ENCODE measurements around the gene HOXA6. TPM values are rescaled to one million over a fixed set of nuclear protein-coding genes. Genes with fewer than 3 reads are reported as not detected.

HOXA6 gene
- not detected in 2 replicates for total RNA-seq (2014; rRNA removed; shearing (Covaris generic))
- polyA plus RNA-seq (2016; fragmentation: Nextera tagmentation; extraction: Ambion mirVana): not detected in 2 replicates
- long read RNA-seq: 0 reads

DNA sequence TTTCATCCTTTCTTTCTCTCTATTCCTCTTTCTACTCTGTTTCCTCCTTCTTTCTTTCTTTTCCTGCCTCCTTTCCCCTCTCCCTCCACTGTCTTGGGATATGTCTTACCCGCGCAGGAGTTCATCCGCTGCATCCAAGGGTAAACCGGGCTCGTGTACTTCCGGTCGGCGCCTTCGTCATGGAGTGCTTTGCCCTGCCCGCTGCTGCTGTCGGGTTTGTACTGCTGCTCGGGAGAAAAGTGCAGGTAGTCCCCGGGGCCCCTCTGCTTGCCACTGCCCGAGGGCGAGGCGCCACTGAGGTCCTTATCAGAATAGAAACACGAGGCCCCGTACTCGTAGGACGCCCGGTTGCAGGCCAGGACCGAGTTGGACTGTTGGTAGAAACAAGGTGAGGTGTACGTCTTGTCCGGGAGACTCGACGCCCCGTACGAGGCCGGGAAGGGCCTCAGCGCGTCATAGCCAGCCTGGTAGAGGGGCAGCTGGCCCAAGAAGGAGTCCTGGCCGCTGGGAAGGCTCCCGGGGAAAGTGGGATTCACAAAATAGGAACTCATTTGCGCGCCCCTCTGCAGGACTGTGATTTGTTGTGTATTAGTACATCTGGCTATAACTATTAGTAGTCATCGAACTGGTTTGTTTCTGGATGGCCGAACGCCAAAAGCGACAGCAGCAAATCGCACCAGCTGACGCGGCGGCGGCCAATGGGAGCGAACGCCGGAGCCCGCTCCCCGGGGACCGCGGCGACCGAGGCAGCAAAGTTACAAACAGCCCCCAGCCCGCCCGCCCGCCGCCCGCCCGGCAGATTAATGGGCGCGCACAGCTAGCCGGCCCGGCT, at the start of gene HOXA6:
HOXA6 (minus strand) TSS at position 576 of the 832 bp plus-strand sequence; CDS start at position 551, 25 bp downstream.
- Histone ChIP-seq H3K27me3 (ENCODE audit: insufficient read depth) (peaks cover 100% of the 10 kb centered on the region), H3K4me2 (peak within 1 kb of the TSS; percentile 71), H3K9me2 (ENCODE audit: insufficient read depth) (no peaks in the 10 kb centered on the region), H3K79me2 (replicated peaks; ENCODE audit: insufficient read depth) (no peaks in the 10 kb centered on the region), H3K4me1 (ENCODE audit: insufficient read depth) (peaks cover 27% of the 10 kb centered on the region), H3K36me3 (ENCODE audit: insufficient read depth) (no peaks in the 10 kb centered on the region), H3K27ac (ENCODE audit: low read depth) (no peak within 1 kb of the TSS), H2AFZ (peak within 1 kb of the TSS; percentile 38; the same call in 1 of the 2 replicates), H3K4me3 (peak within 1 kb of the TSS; percentile 43), H4K20me1 (replicated peaks; ENCODE audit: insufficient read depth) (peaks cover 43% of the 10 kb centered on the region), H3F3A (replicated peaks; ENCODE audit: low read depth) (peaks cover 29% of the 10 kb centered on the region)
- Mint-ChIP-seq H3K27me3 (ENCODE audit: insufficient read depth, low read depth, poor library complexity) (peaks cover 100% of the 10 kb centered on the region), H3K27ac (no peak within 1 kb of the TSS), H3K9me3 (peaks cover 24% of the 10 kb centered on the region), H3K36me3 (ENCODE audit: low read depth) (no peaks in the 10 kb centered on the region), H3K4me3 (peak within 1 kb of the TSS; percentile 62), H3K4me1 (peaks cover 23% of the 10 kb centered on the region)
- no peak for ATAC-seq
- TF ChIP-seq, protein P1, sequence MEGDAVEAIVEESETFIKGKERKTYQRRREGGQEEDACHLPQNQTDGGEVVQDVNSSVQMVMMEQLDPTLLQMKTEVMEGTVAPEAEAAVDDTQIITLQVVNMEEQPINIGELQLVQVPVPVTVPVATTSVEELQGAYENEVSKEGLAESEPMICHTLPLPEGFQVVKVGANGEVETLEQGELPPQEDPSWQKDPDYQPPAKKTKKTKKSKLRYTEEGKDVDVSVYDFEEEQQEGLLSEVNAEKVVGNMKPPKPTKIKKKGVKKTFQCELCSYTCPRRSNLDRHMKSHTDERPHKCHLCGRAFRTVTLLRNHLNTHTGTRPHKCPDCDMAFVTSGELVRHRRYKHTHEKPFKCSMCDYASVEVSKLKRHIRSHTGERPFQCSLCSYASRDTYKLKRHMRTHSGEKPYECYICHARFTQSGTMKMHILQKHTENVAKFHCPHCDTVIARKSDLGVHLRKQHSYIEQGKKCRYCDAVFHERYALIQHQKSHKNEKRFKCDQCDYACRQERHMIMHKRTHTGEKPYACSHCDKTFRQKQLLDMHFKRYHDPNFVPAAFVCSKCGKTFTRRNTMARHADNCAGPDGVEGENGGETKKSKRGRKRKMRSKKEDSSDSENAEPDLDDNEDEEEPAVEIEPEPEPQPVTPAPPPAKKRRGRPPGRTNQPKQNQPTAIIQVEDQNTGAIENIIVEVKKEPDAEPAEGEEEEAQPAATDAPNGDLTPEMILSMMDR (conservative IDR thresholded peaks at IDR 0.05; ENCODE audit: low read depth in 2 of 2): no peak
- TF ChIP-seq STAT1 (IDR thresholded peaks at IDR 0.05; ENCODE audit: unreplicated experiment) (no peak), EZH2 (IDR thresholded peaks at IDR 0.05; ENCODE audit: low read depth, unreplicated experiment) (peak; percentile 99), ZNF114 (CRISPR knock-in tag; IDR thresholded peaks at IDR 0.05) (no peak), POLR2AphosphoS5 (IDR thresholded peaks at IDR 0.05; ENCODE audit: low read depth) (no peak), EZH2phosphoT487 (IDR thresholded peaks at IDR 0.05; ENCODE audit: unreplicated experiment) (peak; percentile 80), ZNF331 (CRISPR knock-in tag; IDR thresholded peaks at IDR 0.05; ENCODE audit: low read depth) (no peak)
- TF ChIP-seq, protein P2, sequence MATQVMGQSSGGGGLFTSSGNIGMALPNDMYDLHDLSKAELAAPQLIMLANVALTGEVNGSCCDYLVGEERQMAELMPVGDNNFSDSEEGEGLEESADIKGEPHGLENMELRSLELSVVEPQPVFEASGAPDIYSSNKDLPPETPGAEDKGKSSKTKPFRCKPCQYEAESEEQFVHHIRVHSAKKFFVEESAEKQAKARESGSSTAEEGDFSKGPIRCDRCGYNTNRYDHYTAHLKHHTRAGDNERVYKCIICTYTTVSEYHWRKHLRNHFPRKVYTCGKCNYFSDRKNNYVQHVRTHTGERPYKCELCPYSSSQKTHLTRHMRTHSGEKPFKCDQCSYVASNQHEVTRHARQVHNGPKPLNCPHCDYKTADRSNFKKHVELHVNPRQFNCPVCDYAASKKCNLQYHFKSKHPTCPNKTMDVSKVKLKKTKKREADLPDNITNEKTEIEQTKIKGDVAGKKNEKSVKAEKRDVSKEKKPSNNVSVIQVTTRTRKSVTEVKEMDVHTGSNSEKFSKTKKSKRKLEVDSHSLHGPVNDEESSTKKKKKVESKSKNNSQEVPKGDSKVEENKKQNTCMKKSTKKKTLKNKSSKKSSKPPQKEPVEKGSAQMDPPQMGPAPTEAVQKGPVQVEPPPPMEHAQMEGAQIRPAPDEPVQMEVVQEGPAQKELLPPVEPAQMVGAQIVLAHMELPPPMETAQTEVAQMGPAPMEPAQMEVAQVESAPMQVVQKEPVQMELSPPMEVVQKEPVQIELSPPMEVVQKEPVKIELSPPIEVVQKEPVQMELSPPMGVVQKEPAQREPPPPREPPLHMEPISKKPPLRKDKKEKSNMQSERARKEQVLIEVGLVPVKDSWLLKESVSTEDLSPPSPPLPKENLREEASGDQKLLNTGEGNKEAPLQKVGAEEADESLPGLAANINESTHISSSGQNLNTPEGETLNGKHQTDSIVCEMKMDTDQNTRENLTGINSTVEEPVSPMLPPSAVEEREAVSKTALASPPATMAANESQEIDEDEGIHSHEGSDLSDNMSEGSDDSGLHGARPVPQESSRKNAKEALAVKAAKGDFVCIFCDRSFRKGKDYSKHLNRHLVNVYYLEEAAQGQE (IDR thresholded peaks at IDR 0.05; ENCODE audit: unreplicated experiment): no peak
- DNase-seq (ENCODE audit: low spot score): peak; percentile 41

All from GM23338 (cell line).